HG03575 (cell line): ENCODE results near the gene AKAP3.

Experiments
- ATAC-seq: cut with Tn5 transposase; IDR thresholded peaks from one replicate; pipeline ENCODE4 v1.9.1; 2021; ENCODE audit not compliant: unreplicated experiment, insufficient number of reproducible peaks, low FRiP score; ENCODE audit errors: extremely low read depth

AKAP3 gene

GRCh38 chr12:4648501-4649357, at the start of gene AKAP3, which contains the start of gene NDUFA9:
AKAP3 (minus strand) TSS chr12:4649051; CDS start chr12:4638196, 10,855 bp downstream.
NDUFA9 (plus strand) TSS chr12:4649114; CDS start chr12:4649127, 13 bp downstream.
- ATAC-seq: no peak

GRCh38 chr12:4690760-4691159, 41.9 kb upstream of the AKAP3 start:
- ATAC-seq: no peak

- no peak for ATAC-seq
Measured at GRCh38 chr12:4685317-4685716, 36.5 kb upstream of the AKAP3 start.

- no peak for ATAC-seq
Measured at GRCh38 chr12:4681732-4682131, 32.9 kb upstream of the AKAP3 start.

GRCh38 chr12:4679711-4680110, 30.9 kb upstream of the AKAP3 start:
- no peak for ATAC-seq

- no peak for ATAC-seq
Measured at GRCh38 chr12:4665236-4665635, 16.4 kb upstream of the AKAP3 start.

GRCh38 chr12:4663971-4664505, 15.2 kb upstream of the AKAP3 start:
- ATAC-seq: no peak

- no peak for ATAC-seq
Measured at GRCh38 chr12:4653691-4654090, 4.8 kb upstream of the AKAP3 start.

GRCh38 chr12:4653257-4653656, 4.4 kb upstream of the AKAP3 start:
- no peak for ATAC-seq

- ATAC-seq: no peak
Measured at GRCh38 chr12:4649358-4649661, 459 bp upstream of the AKAP3 start.

- ATAC-seq: no peak
Measured at GRCh38 chr12:4648104-4648500, 749 bp downstream of the AKAP3 start.

GRCh38 chr12:4645023-4645422, 3.8 kb downstream of the AKAP3 start:
- no peak for ATAC-seq

- no peak for ATAC-seq
Measured at GRCh38 chr12:4643747-4644146, 5.1 kb downstream of the AKAP3 start.

- no peak for ATAC-seq
Measured at GRCh38 chr12:4630262-4630661, 18.6 kb downstream of the AKAP3 start.

- no peak for ATAC-seq
Measured at GRCh38 chr12:4628406-4628805, 20.4 kb downstream of the AKAP3 start.

- ATAC-seq: no peak
Measured at GRCh38 chr12:4626543-4626942, 22.3 kb downstream of the AKAP3 start.

GRCh38 chr12:4621511-4621910, 27.3 kb downstream of the AKAP3 start:
- no peak for ATAC-seq

GRCh38 chr12:4615667-4616066, 33.2 kb downstream of the AKAP3 start:
- no peak for ATAC-seq

GRCh38 chr12:4610481-4610880, 38.4 kb downstream of the AKAP3 start:
- ATAC-seq: no peak

- ATAC-seq: no peak
Measured at GRCh38 chr12:4609071-4609470, 39.8 kb downstream of the AKAP3 start.

GRCh38 chr12:4607056-4607455, 41.8 kb downstream of the AKAP3 start:
- no peak for ATAC-seq
